ENCODE results near the gene CD2BP2.

GRCh38 chr16:30357085-30357714 is 2.1 kb upstream of the CD2BP2 start:
- TF ChIP-seq EZH2 (IDR thresholded peaks at IDR 0.05; ENCODE audit: insufficient read depth, poor library complexity, severe bottlenecking): no peak
- TF ChIP-seq EZH2phosphoT487 (IDR thresholded peaks at IDR 0.05; ENCODE audit: insufficient read depth, low read depth): no peak

Data from GM23248 (cell line).